Naive thymus-derived CD4-positive, alpha-beta T cell (primary cell): Measurements from ENCODE around the gene LMLN. TPM values are rescaled to one million over a fixed set of nuclear protein-coding genes. Genes with fewer than 3 reads are reported as not detected.
"Not testable (repeated sequence)": the region's sequence is repeated elsewhere in the genome, so short reads cannot be mapped to it uniquely, and the experiment has no call there.

Experiments
- ATAC-seq: fragments of 150-1000 bp; cut with Tn5 transposase; 2 replicates; pipeline ENCODE4 v1.10.0; 2021; ENCODE audit warnings: mild to moderate bottlenecking, moderate library complexity
- CTCF ChIA-PET: fragments of 350-600 bp; sonication (Branson Sonifier 250); formaldehyde crosslinking; loops from one replicate; lab custom pipeline; 2021; ENCODE audit warnings: antibody characterized with exemption; lab: Charles Lee
- POLR2A ChIA-PET: fragments of 350-600 bp; sonication (Branson Sonifier 250); formaldehyde crosslinking; loops from one replicate; lab custom pipeline; 2021; ENCODE audit warnings: antibody characterized with exemption, inconsistent platforms; lab: Charles Lee
- DNase-seq, 9 donors: peaks; one replicate each; pipeline versions ENCODE4 v3.0.0 to v3.0.0-alpha.2; 2020 to 2022; ENCODE audit warnings: mixed read lengths in 1 of 9
- H3K27ac ChIP-seq: one replicate; pipeline ENCODE4 v1.7.0; 2013; ENCODE audit warnings: mild to moderate bottlenecking, low read depth, low read length, moderate library complexity
- H3K27me3 ChIP-seq, 2 donors: one replicate each; pipeline ENCODE4 v1.7.0; 2013; ENCODE audit warnings: low read length in 2 of 2, mild to moderate bottlenecking in 2 of 2, moderate library complexity in 2 of 2; ENCODE audit not compliant: control insufficient read depth in 2 of 2, insufficient read depth in 2 of 2
- H3K36me3 ChIP-seq, 3 experiments: 1 replicate in 2 of 3; 2 replicates in 1 of 3; pipeline ENCODE4 v1.7.0; 2013; ENCODE audit warnings: low read length in 3 of 3, mild to moderate bottlenecking in 3 of 3, moderate library complexity in 1 of 3; ENCODE audit not compliant: insufficient read depth in 3 of 3, control insufficient read depth in 2 of 3
- H3K4me1 ChIP-seq, 2 donors: one replicate each; pipeline ENCODE4 v1.7.0; 2013; ENCODE audit warnings: low read length in 2 of 2, mild to moderate bottlenecking in 2 of 2, moderate library complexity in 1 of 2; ENCODE audit not compliant: control insufficient read depth in 2 of 2, insufficient read depth in 2 of 2
- H3K4me3 ChIP-seq: 2 replicates; pipeline ENCODE4 v1.7.0; 2013; ENCODE audit warnings: mild to moderate bottlenecking, low read length
- H3K9me3 ChIP-seq, 3 experiments: 1 replicate in 2 of 3; 2 replicates in 1 of 3; pipeline ENCODE4 v1.7.0; 2013; ENCODE audit warnings: low read length in 3 of 3; ENCODE audit not compliant: control insufficient read depth in 2 of 3
- H3K27ac Mint-ChIP-seq, 9 donors: one replicate each; pipeline ENCODE4 v1.8.0; 2020 to 2022; ENCODE audit warnings: mixed read lengths in 9 of 9, mild to moderate bottlenecking in 8 of 9, moderate library complexity in 5 of 9, inconsistent platforms in 2 of 9
- H3K27me3 Mint-ChIP-seq, 5 donors: one replicate each; pipeline ENCODE4 v1.8.0; 2021 to 2022; ENCODE audit warnings: mixed read lengths in 5 of 5, mild to moderate bottlenecking in 1 of 5
- H3K36me3 Mint-ChIP-seq, 5 donors: one replicate each; pipeline ENCODE4 v1.8.0; 2020 to 2022; ENCODE audit warnings: mixed read lengths in 5 of 5, mild to moderate bottlenecking in 3 of 5, inconsistent platforms in 1 of 5
- H3K4me1 Mint-ChIP-seq, 7 donors: one replicate each; pipeline ENCODE4 v1.8.0; 2020 to 2022; ENCODE audit warnings: mixed read lengths in 7 of 7, mild to moderate bottlenecking in 3 of 7, inconsistent platforms in 1 of 7
- H3K4me3 Mint-ChIP-seq, 10 donors: one replicate each; pipeline ENCODE4 v1.8.0; 2020 to 2022; ENCODE audit warnings: mild to moderate bottlenecking in 10 of 10, mixed read lengths in 10 of 10, moderate library complexity in 6 of 10, inconsistent platforms in 2 of 10
- H3K9me3 Mint-ChIP-seq, 11 donors: one replicate each; pipeline ENCODE4 v1.8.0; 2020 to 2022; ENCODE audit warnings: mixed read lengths in 11 of 11, mild to moderate bottlenecking in 4 of 11, inconsistent platforms in 1 of 11, moderate library complexity in 1 of 11
- intact Hi-C, 2 donors: fragments of 100-400 bp; cut with micrococcal nuclease; formaldehyde crosslinking; loops; one replicate each; pipeline ENCODE4 v1.15.1; 2023
- polyA plus RNA-seq, 2 donors: library from polyadenylated mRNA; unstranded; fragments of 300-500 nt; fragmentation: Illumina TruSeq; gene quantifications; one replicate each; pipeline ENCODE4 v1.2.3, GENCODE V29; 2021
- total RNA-seq, 6 experiments: library from RNA in 5 of 6; stranded (reverse) in 5 of 6; gene quantifications; 1 replicate in 5 of 6; 2 replicates in 1 of 6; pipeline ENCODE4 v1.2.3 and lab custom pipeline; 2021 to 2026

LMLN gene
- total and polyA plus RNA-seq, 7 experiments from 2014 or later: 1.5 to 10.9 (median 4.6) TPM

- peaks cover 14 to 53% (median 31%) of the 10 kb centered on the region in 5 donors for H3K36me3 Mint-ChIP-seq
- H3K4me1 ChIP-seq, H3K27ac Mint-ChIP-seq, H3K4me3 ChIP-seq, H3K4me3 Mint-ChIP-seq, ATAC-seq, H3K9me3 ChIP-seq, DNase-seq, H3K4me1 Mint-ChIP-seq, intact Hi-C loops, H3K27me3 ChIP-seq, H3K27ac ChIP-seq, H3K36me3 ChIP-seq, H3K9me3 Mint-ChIP-seq, H3K27me3 Mint-ChIP-seq: not testable (repeated sequence)
- ChIA-PET CTCF (interaction anchor here (0.6 kb wide), 1 partner anchor 741 kb away, joined by 3 read pairs; no protein-coding TSS in a partner anchor), POLR2A (interaction anchor here (0.6 kb wide), 1 partner anchor 217 kb away, joined by 4 read pairs; no protein-coding TSS in a partner anchor)
Measured at GRCh38 chr3:197927578-197927977, 32.4 kb upstream of the LMLN start.

DNA sequence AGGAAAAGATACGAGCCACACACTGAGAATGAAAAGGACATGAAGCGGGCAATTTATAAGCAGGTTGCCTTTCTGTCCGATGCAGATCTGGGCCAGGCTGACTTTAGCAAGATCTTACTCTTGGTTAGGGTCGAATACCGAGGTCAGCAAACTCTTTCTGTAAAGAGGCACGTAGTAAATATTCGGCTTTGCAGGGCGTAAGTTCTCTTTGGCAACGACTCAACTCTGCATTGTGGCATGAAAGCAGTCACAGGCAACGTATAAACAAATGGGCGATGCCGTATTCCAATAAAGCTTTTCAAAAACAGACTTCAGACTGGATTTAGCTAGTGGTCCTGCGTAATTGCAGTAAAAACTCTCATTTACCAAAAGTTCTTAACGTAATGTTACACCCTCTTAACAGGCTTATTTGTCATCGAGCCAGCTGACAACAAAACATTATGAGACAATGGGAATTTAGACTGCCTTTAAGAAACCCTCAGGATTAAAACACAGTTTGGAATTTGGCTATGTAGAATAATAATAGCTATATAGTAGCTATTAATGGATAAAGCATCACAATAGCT lies 23.1 kb upstream of the LMLN start:
- no peak overlapping the region for H3K27ac ChIP-seq
- no peaks in the 10 kb centered on the region for H3K36me3 ChIP-seq
- no peaks in the 10 kb centered on the region for H3K4me1 ChIP-seq
- Mint-ChIP-seq H3K4me1 (peaks cover 0 to 6% (median 0%) of the 10 kb centered on the region in 7 donors), H3K9me3 (no peaks in the 10 kb centered on the region), H3K36me3 (peaks cover 0 to 17% (median 8%) of the 10 kb centered on the region in 5 donors), H3K27ac (no peak overlapping the region), H3K4me3 (no peak overlapping the region), H3K27me3 (no peaks in the 10 kb centered on the region)
- intact Hi-C loops: no loop called here
- no peaks in the 10 kb centered on the region for H3K27me3 ChIP-seq
- POLR2A ChIA-PET: interaction anchor here (0.5 kb wide), 1 partner anchor 14 kb away, joined by 3 read pairs; no protein-coding TSS in a partner anchor
- CTCF ChIA-PET: no interaction called here
- ATAC-seq (no peak), DNase-seq (no peak)
- H3K9me3 ChIP-seq: no peaks in the 10 kb centered on the region
- no peak overlapping the region for H3K4me3 ChIP-seq

GRCh38 chr3:197940745-197941384 lies 19.2 kb upstream of the LMLN start:
- no peak overlapping the region for H3K27ac Mint-ChIP-seq
- CTCF ChIA-PET: interaction anchor here (0.6 kb wide), 1 partner anchor 191 kb away, joined by 3 read pairs; no protein-coding TSS in a partner anchor
- no peaks in the 10 kb centered on the region for H3K27me3 Mint-ChIP-seq
- DNase-seq (no peak), ATAC-seq (no peak)
- intact Hi-C loops: loop anchor here in 1 of 2 donors (10.0 kb wide), 1 partner anchor 346 kb away; no protein-coding TSS in a partner anchor
- H3K4me1 ChIP-seq: no peaks in the 10 kb centered on the region
- no peaks in the 10 kb centered on the region for H3K36me3 ChIP-seq
- H3K4me3 Mint-ChIP-seq: no peak overlapping the region
- H3K27ac ChIP-seq: no peak overlapping the region
- H3K9me3 Mint-ChIP-seq: no peaks in the 10 kb centered on the region
- no peaks in the 10 kb centered on the region for H3K27me3 ChIP-seq
- H3K4me1 Mint-ChIP-seq: peaks cover 0 to 6% (median 0%) of the 10 kb centered on the region in 7 donors
- H3K9me3 ChIP-seq: no peaks in the 10 kb centered on the region
- POLR2A ChIA-PET: no interaction called here
- peaks cover 0 to 24% (median 8%) of the 10 kb centered on the region in 5 donors for H3K36me3 Mint-ChIP-seq
- H3K4me3 ChIP-seq: no peak overlapping the region

- ATAC-seq: peak; percentile 82
- Histone ChIP-seq H3K36me3 (no peaks in the 10 kb centered on the region), H3K27me3 (no peaks in the 10 kb centered on the region), H3K27ac (no peak overlapping the region), H3K4me1 (no peaks in the 10 kb centered on the region), H3K9me3 (no peaks in the 10 kb centered on the region), H3K4me3 (no peak overlapping the region)
- H3K27me3 Mint-ChIP-seq: peaks cover 0 to 2% (median 0%) of the 10 kb centered on the region in 5 donors
- ChIA-PET CTCF (interaction anchor here (0.6 to 0.9 kb wide), 3 partner anchors 37 to 624 kb away, joined by 4 to 8 read pairs (median 5); no protein-coding TSS in a partner anchor), POLR2A (no interaction called here)
- H3K36me3 Mint-ChIP-seq: peaks cover 0 to 19% (median 8%) of the 10 kb centered on the region in 5 donors
- intact Hi-C loops: loop anchor here (1.0 to 10.0 kb wide), 3 partner anchors 37 to 348 kb away; no protein-coding TSS in a partner anchor
- DNase-seq: peak in 7 of 9 donors; percentile 24 to 63 (median 48)
- no peak overlapping the region for H3K27ac Mint-ChIP-seq
- H3K4me3 Mint-ChIP-seq: no peak overlapping the region
- peaks cover 0 to 8% (median 0%) of the 10 kb centered on the region in 7 donors for H3K4me1 Mint-ChIP-seq
- H3K9me3 Mint-ChIP-seq: no peaks in the 10 kb centered on the region
Measured at GRCh38 chr3:197942956-197943556, 17.0 kb upstream of the LMLN start.

DNA sequence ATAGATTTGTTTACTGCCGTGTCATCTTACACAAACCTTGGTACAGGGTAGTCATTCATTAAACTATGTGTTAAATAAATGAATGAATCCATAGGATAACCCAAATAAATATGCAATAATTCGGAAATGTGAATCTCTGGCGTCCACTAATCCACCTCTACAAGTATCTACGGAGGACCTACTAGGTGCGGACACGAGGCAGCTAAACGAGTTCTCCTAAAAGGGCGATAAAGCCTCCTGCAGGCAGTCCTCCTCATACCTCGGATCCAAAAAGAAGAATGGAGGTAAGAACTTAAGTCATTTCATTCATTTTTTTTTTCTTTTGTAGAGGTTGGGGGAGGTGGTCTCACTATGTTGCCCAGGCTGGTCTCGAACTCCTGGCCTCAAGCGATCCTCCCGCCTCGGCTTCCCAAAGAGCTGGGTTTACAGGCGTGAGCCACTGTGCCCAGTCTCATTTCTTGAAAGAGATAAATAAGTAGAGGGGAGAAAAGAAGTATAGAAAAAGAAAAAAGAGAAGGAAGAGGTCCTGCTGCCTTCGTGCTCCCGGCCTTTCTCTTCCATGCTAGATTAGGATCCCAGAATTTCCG lies 10.7 kb upstream of the LMLN start:
- H3K27me3 Mint-ChIP-seq: peaks cover 0 to 2% (median 0%) of the 10 kb centered on the region in 5 donors
- peak overlapping the region; percentile 91 to 99 (median 96) for H3K4me3 Mint-ChIP-seq
- H3K36me3 Mint-ChIP-seq: peaks cover 10 to 30% (median 22%) of the 10 kb centered on the region in 5 donors
- no peak for ATAC-seq
- H3K9me3 Mint-ChIP-seq: peaks cover 0 to 4% (median 0%) of the 10 kb centered on the region in 11 donors
- peak overlapping the region; percentile 97 for H3K4me3 ChIP-seq
- ChIA-PET POLR2A (interaction anchor here (0.6 to 3.0 kb wide), 5 partner anchors 9 to 1540 kb away, joined by 3 to 26 read pairs (median 3); a partner anchor contains a TSS), CTCF (interaction anchor here (1.7 kb wide), 1 partner anchor 12 kb away, joined by 4 read pairs; no protein-coding TSS in a partner anchor)
- intact Hi-C loops: loop anchor here (1.0 to 10.0 kb wide), 4 partner anchors 43 to 354 kb away; partner anchors contain the start of gene RUBCN (in 2 of the 2)
- H3K27ac Mint-ChIP-seq: peak overlapping the region; percentile 95 to 100 (median 100)
- H3K9me3 ChIP-seq: no peaks in the 10 kb centered on the region
- no peaks in the 10 kb centered on the region for H3K27me3 ChIP-seq
- DNase-seq: no peak
- peak overlapping the region; percentile 93 for H3K27ac ChIP-seq
- peaks cover 14 to 26% of the 10 kb centered on the region in 2 donors for H3K4me1 ChIP-seq
- H3K4me1 Mint-ChIP-seq: peaks cover 27 to 45% (median 39%) of the 10 kb centered on the region in 7 donors
- peaks cover 0 to 30% (median 23%) of the 10 kb centered on the region in 3 experiments for H3K36me3 ChIP-seq
